KMS-11 (cell line): Measurements from ENCODE around the gene ATP7A.

Experiments used
- H2AFZ ChIP-seq: fragments of 200-600 bp; sonication (generic); 2 replicates; pipeline ENCODE4 v1.6.1; 2016; ENCODE audit warnings: antibody characterized with exemption, mixed run types, low read depth
- H3K27ac ChIP-seq: fragments of 200-600 bp; sonication (generic); 2 replicates; pipeline ENCODE4 v1.6.1; 2016; ENCODE audit warnings: mild to moderate bottlenecking, mixed run types
- H3K27me3 ChIP-seq: fragments of 200-600 bp; sonication (generic); 2 replicates; pipeline ENCODE4 v1.6.1; 2017; ENCODE audit warnings: mild to moderate bottlenecking, low read depth, mixed run types, moderate library complexity; ENCODE audit not compliant: insufficient read depth
- H3K36me3 ChIP-seq: fragments of 200-600 bp; sonication (generic); 2 replicates; pipeline ENCODE4 v1.6.1; 2017; ENCODE audit warnings: mild to moderate bottlenecking, mixed run types; ENCODE audit not compliant: insufficient read depth
- H3K4me1 ChIP-seq: fragments of 200-600 bp; sonication (generic); 2 replicates; pipeline ENCODE4 v1.6.1; 2016; ENCODE audit warnings: mild to moderate bottlenecking, low read depth, mixed run types; ENCODE audit not compliant: poor library complexity, severe bottlenecking
- H3K4me2 ChIP-seq: fragments of 200-600 bp; sonication (generic); 2 replicates; pipeline ENCODE4 v1.7.0; 2016; ENCODE audit warnings: mild to moderate bottlenecking, mixed run types
- H3K4me3 ChIP-seq: fragments of 200-600 bp; sonication (generic); IDR thresholded peaks from 2 replicates; pipeline ENCODE4 v1.6.1; 2017; ENCODE audit warnings: low read depth, low read length, mixed read lengths; ENCODE audit not compliant: insufficient read depth
- H3K79me2 ChIP-seq: fragments of 200-600 bp; sonication (generic); 2 replicates; pipeline ENCODE4 v1.6.1; 2016; ENCODE audit warnings: low read depth, mixed run types; ENCODE audit not compliant: insufficient read depth
- H3K9ac ChIP-seq: fragments of 200-600 bp; sonication (generic); 2 replicates; pipeline ENCODE4 v1.6.1; 2016; ENCODE audit warnings: mild to moderate bottlenecking, mixed run types
- H4K20me1 ChIP-seq: fragments of 200-600 bp; sonication (generic); 2 replicates; pipeline ENCODE4 v1.6.1; 2016; ENCODE audit warnings: mild to moderate bottlenecking, mixed run types; ENCODE audit not compliant: insufficient read depth
- CTCF ChIP-seq: fragments of 200-600 bp; sonication (generic); conservative IDR thresholded peaks from 2 replicates; pipeline ENCODE4 v1.6.1; 2017; ENCODE audit warnings: low read depth, mild to moderate bottlenecking, antibody characterized with exemption, low read length, moderate library complexity, mixed read lengths

ATP7A gene

GRCh38 chrX:77961063-77961462 is 50.6 kb downstream of the ATP7A start:
- Histone ChIP-seq H3K4me3 (no peak overlapping the region), H3K36me3 (no peaks in the 10 kb centered on the region), H2AFZ (no peak overlapping the region), H3K9ac (no peak overlapping the region), H3K4me2 (no peak overlapping the region), H4K20me1 (no peaks in the 10 kb centered on the region), H3K27ac (no peak overlapping the region), H3K4me1 (no peaks in the 10 kb centered on the region), H3K27me3 (no peaks in the 10 kb centered on the region), H3K79me2 (no peaks in the 10 kb centered on the region)
- no peak for TF ChIP-seq CTCF

GRCh38 chrX:77962068-77962902 is 51.8 kb downstream of the ATP7A start:
- no peaks in the 10 kb centered on the region for H3K79me2 ChIP-seq
- no peaks in the 10 kb centered on the region for H4K20me1 ChIP-seq
- H3K27ac ChIP-seq, result no peak overlapping the region
- H3K9ac ChIP-seq, result no peak overlapping the region
- H3K4me2 ChIP-seq, result no peak overlapping the region
- H2AFZ ChIP-seq, result no peak overlapping the region
- no peak overlapping the region for H3K4me3 ChIP-seq
- no peaks in the 10 kb centered on the region for H3K4me1 ChIP-seq
- no peak for TF ChIP-seq CTCF
- H3K36me3 ChIP-seq, result no peaks in the 10 kb centered on the region
- no peaks in the 10 kb centered on the region for H3K27me3 ChIP-seq

GRCh38 chrX:77966361-77966760 is 55.9 kb downstream of the ATP7A start:
- no peaks in the 10 kb centered on the region for H3K79me2 ChIP-seq
- no peak overlapping the region for H2AFZ ChIP-seq
- H3K36me3 ChIP-seq, result no peaks in the 10 kb centered on the region
- no peak overlapping the region for H3K9ac ChIP-seq
- no peak overlapping the region for H3K4me3 ChIP-seq
- H3K4me1 ChIP-seq, result no peaks in the 10 kb centered on the region
- H3K27ac ChIP-seq, result no peak overlapping the region
- H3K4me2 ChIP-seq, result no peak overlapping the region
- TF ChIP-seq CTCF, result no peak
- H3K27me3 ChIP-seq, result no peaks in the 10 kb centered on the region
- H4K20me1 ChIP-seq, result no peaks in the 10 kb centered on the region

GRCh38 chrX:77967631-77968030 is 57.1 kb downstream of the ATP7A start:
- Histone ChIP-seq H3K4me3 (no peak overlapping the region), H3K27ac (no peak overlapping the region), H3K36me3 (no peaks in the 10 kb centered on the region), H3K4me1 (no peaks in the 10 kb centered on the region), H2AFZ (no peak overlapping the region), H3K27me3 (no peaks in the 10 kb centered on the region), H3K9ac (no peak overlapping the region), H3K79me2 (no peaks in the 10 kb centered on the region), H4K20me1 (no peaks in the 10 kb centered on the region), H3K4me2 (no peak overlapping the region)
- TF ChIP-seq CTCF, result no peak
